ENCODE results near the gene RICTOR.

DNA sequence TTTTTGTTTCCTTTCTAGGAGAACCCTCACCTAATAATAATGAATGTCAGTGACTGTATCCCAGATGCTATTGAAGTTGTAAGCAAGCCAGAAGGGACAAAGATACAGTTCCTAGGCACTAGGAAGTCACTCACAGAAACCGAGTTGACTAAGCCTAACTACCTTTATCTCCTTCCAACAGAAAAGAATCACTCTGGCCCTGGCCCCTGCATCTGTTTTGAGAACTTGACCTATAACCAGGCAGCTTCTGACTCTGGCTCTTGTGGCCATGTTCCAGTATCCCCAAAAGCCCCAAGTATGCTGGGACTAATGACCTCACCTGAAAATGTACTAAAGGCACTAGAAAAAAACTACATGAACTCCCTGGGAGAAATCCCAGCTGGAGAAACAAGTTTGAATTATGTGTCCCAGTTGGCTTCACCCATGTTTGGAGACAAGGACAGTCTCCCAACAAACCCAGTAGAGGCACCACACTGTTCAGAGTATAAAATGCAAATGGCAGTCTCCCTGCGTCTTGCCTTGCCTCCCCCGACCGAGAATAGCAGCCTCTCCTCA lies 141.3 kb downstream of the RICTOR start:
- TF ChIP-seq, protein P1, sequence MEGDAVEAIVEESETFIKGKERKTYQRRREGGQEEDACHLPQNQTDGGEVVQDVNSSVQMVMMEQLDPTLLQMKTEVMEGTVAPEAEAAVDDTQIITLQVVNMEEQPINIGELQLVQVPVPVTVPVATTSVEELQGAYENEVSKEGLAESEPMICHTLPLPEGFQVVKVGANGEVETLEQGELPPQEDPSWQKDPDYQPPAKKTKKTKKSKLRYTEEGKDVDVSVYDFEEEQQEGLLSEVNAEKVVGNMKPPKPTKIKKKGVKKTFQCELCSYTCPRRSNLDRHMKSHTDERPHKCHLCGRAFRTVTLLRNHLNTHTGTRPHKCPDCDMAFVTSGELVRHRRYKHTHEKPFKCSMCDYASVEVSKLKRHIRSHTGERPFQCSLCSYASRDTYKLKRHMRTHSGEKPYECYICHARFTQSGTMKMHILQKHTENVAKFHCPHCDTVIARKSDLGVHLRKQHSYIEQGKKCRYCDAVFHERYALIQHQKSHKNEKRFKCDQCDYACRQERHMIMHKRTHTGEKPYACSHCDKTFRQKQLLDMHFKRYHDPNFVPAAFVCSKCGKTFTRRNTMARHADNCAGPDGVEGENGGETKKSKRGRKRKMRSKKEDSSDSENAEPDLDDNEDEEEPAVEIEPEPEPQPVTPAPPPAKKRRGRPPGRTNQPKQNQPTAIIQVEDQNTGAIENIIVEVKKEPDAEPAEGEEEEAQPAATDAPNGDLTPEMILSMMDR (IDR thresholded peaks at IDR 0.05 in 2 of 3, conservative IDR thresholded peaks at IDR 0.05 in 1 of 3; ENCODE audit: insufficient read depth in 2 of 3, low read depth in 1 of 3, low read length in 3 of 3) = no peak
- TF ChIP-seq EZH2 (IDR thresholded peaks at IDR 0.05; ENCODE audit: borderline replicate concordance, low read depth, low read length) = no peak
- no peak for TF ChIP-seq CREBBP (IDR thresholded peaks at IDR 0.05; ENCODE audit: low read depth, low read length)
- TF ChIP-seq ZHX1 (conservative IDR thresholded peaks at IDR 0.05; ENCODE audit: low read length) = no peak
- TF ChIP-seq MAX (CRISPR knock-in tag; IDR thresholded peaks at IDR 0.05) = no peak
- no peak for TF ChIP-seq ZNF263 (CRISPR knock-in tag; IDR thresholded peaks at IDR 0.05; ENCODE audit: borderline replicate concordance)
- no peak for TF ChIP-seq GATAD2A (IDR thresholded peaks at IDR 0.05)
- no peak for TF ChIP-seq CEBPB (tag; IDR thresholded peaks at IDR 0.05)
- no peak for TF ChIP-seq MBD2 (IDR thresholded peaks at IDR 0.05; ENCODE audit: borderline replicate concordance, low read depth)
- TF ChIP-seq RNF2 (IDR thresholded peaks at IDR 0.05) = no peak
- TF ChIP-seq HNRNPK (IDR thresholded peaks at IDR 0.05; ENCODE audit: low read depth, low read length, poor library complexity, severe bottlenecking) = no peak
- TF ChIP-seq ZBTB43 (CRISPR knock-in tag; IDR thresholded peaks at IDR 0.05) = no peak
